ENCODE data around the gene GSPT1. TPM values are rescaled to one million over a fixed set of nuclear protein-coding genes. Genes with fewer than 3 reads are reported as not detected.
"Not testable (repeated sequence)": the region's sequence is repeated elsewhere in the genome, so short reads cannot be mapped to it uniquely, and the experiment has no call there.

GSPT1 gene
- total RNA-seq, 4 donors from 2014 or later, result 55.2 to 71.7 (median 66.5) TPM

GRCh38 chr16:11819798-11820197, 96.0 kb downstream of the GSPT1 start:
- TF ChIP-seq POLR2AphosphoS5 (IDR thresholded peaks at IDR 0.05) (no peak), EP300 (IDR thresholded peaks at IDR 0.05) (no peak), POLR2A (IDR thresholded peaks at IDR 0.05; ENCODE audit: low read depth) (no peak)
- TF ChIP-seq, protein P1, sequence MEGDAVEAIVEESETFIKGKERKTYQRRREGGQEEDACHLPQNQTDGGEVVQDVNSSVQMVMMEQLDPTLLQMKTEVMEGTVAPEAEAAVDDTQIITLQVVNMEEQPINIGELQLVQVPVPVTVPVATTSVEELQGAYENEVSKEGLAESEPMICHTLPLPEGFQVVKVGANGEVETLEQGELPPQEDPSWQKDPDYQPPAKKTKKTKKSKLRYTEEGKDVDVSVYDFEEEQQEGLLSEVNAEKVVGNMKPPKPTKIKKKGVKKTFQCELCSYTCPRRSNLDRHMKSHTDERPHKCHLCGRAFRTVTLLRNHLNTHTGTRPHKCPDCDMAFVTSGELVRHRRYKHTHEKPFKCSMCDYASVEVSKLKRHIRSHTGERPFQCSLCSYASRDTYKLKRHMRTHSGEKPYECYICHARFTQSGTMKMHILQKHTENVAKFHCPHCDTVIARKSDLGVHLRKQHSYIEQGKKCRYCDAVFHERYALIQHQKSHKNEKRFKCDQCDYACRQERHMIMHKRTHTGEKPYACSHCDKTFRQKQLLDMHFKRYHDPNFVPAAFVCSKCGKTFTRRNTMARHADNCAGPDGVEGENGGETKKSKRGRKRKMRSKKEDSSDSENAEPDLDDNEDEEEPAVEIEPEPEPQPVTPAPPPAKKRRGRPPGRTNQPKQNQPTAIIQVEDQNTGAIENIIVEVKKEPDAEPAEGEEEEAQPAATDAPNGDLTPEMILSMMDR (IDR thresholded peaks at IDR 0.05), result no peak
- Histone ChIP-seq H3K27me3 (no peaks in the 10 kb centered on the region), H3K9me3 (no peaks in the 10 kb centered on the region), H3K36me3 (no peaks in the 10 kb centered on the region), H3K4me3 (no peak overlapping the region), H3K27ac (replicated peaks in 1 of 4) (no peak overlapping the region), H3K4me1 (peaks cover 6 to 9% (median 8%) of the 10 kb centered on the region in 4 donors)
- intact Hi-C loops (cut with DNase I), result loop anchor here (10.0 kb wide), 1 partner anchor 285 kb away; no protein-coding TSS in a partner anchor
- no peak for DNase-seq (ENCODE audit: extremely low spot score)
- WGBS, result 83% methylated on average over 10 of the region's 10 CpGs

DNA sequence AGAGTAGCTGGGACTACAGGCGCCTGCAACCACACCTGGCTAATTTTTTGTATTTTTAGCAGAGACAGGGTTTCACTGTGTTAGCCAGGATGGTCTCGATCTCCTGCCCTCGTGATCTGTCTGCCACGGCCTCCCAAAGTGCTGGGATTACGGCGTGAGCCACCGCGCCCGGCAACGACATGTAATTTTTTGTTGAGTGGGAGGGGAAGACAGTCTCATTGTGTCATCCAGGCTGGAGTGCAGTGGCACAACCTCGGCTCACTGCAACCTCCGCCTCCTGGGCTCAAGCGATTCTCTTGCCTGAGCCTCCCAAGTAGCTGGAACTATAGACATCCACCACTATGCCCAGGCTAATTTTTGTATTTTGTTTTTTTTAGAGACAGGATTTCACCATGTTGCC, 96.8 kb downstream of the GSPT1 start:
- not testable (repeated sequence) for H3K27ac ChIP-seq (replicated peaks in 1 of 4); H3K9me3 ChIP-seq; H3K27me3 ChIP-seq; DNase-seq (ENCODE audit: extremely low spot score); H3K4me1 ChIP-seq; H3K36me3 ChIP-seq; H3K4me3 ChIP-seq
- intact Hi-C loops (cut with DNase I), result loop anchor here (10.0 kb wide), 1 partner anchor 284 kb away; no protein-coding TSS in a partner anchor
- WGBS, result 87% methylated on average over 4 of the region's 13 CpGs

Small RNA genes within 50 kb of the gene (small RNA-seq; reads per million reads assigned to genes)
- gene AC007216.5 (0 reads per million in 3 donors), gene COX6CP1 (0 to 0.19 (median 0) reads per million in 3 donors)

Other genes starting within 250 kb of the GSPT1 start
- gene SNN, start 247.5 kb downstream of the GSPT1 start, total RNA-seq, result 10 to 100 TPM; 30.7 to 66.9 (median 33.6) TPM
- gene TXNDC11, start 173.1 kb downstream of the GSPT1 start, total RNA-seq, result 10 to 100 TPM; 32.4 to 47.2 (median 38.2) TPM
- gene ZC3H7A, start 118.7 kb downstream of the GSPT1 start, total RNA-seq, result 10 to 100 TPM; 51.1 to 61.0 (median 61.0) TPM
- 100 to 1,000 TPM in 2 of 4 donors, 10 to 100 TPM in 2; 73.9 to 125 (median 97.1) TPM for gene RSL1D1, start 64.4 kb downstream of the GSPT1 start, total RNA-seq
- gene NPIPB2, start 26.1 kb upstream of the GSPT1 start, total RNA-seq, result 10 to 100 TPM in 2 of 4 donors, 1 to 10 TPM in 1, under 1 TPM in 1; 0.66 to 12.3 (median 8.7) TPM
- gene TNFRSF17, start 49.3 kb upstream of the GSPT1 start, total RNA-seq, result not detected
- gene SNX29, start 60.8 kb upstream of the GSPT1 start, total RNA-seq, result 10 to 100 TPM; 17.4 to 26.7 (median 22.3) TPM

Measured in esophagus muscularis mucosa (tissue), 4 donors.